Esophagus muscularis mucosa (tissue), 4 donors: ENCODE data around the gene ITPKB.

Experiments
- EP300 ChIP-seq: sonication (generic); formaldehyde crosslinking; IDR thresholded peaks from one replicate; pipeline ENCODE4 v1.6.1; 2017; ENCODE audit warnings: antibody characterized with exemption
- POLR2A ChIP-seq: fragments of 450-650 bp; IDR thresholded peaks from one replicate; pipeline ENCODE4 v1.6.1; 2017; ENCODE audit warnings: antibody characterized with exemption, moderate library complexity, mild to moderate bottlenecking, low read depth
- POLR2AphosphoS5 ChIP-seq, 2 donors: sonication (generic); formaldehyde crosslinking; IDR thresholded peaks; one replicate each; pipeline ENCODE4 v1.6.1; 2017; ENCODE audit warnings: antibody characterized with exemption in 2 of 2
- TF ChIP-seq, protein P1 (sequence below), 3 experiments: fragments of 200-600 bp in 2 of 3; fragments of 450-650 bp in 1 of 3; sonication (generic) in 2 of 3; IDR thresholded peaks; one replicate each; pipeline ENCODE4 v1.5.1; 2017 to 2019; ENCODE audit warnings: antibody characterized with exemption in 3 of 3, mild to moderate bottlenecking in 2 of 3, moderate library complexity in 1 of 3

DNA sequence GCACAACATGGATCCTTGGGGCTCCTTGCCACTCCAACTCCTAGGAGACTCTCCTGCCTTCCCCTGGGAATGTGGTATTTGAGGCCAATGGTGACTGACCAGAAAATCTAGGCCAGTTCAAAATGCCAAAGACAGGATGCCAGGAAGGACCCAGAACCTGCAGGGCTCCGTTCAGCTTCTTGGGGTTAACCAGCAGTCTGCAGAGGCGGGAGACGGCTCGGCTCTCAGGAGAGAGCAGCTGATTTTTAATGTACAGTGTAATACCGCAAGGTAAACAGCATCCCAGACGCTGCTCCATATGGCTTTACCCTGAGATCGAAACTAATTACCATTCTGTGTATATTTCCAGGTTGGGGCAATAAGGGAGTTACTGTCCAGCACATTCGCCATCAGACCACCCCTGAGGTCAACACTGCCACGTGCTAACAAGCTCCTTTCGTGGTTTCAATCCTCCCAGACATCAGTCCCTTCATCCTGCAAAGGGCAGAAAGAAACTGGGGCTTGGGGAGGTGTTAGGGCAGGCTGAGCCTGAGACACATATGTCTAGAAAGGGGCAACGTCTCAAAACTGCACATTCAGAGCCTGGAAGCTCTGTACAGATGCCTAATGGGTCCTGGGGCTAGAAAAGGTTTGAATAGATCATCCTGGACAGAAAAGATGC, 16.7 kb downstream of the ITPKB start:
- TF ChIP-seq, protein P1, sequence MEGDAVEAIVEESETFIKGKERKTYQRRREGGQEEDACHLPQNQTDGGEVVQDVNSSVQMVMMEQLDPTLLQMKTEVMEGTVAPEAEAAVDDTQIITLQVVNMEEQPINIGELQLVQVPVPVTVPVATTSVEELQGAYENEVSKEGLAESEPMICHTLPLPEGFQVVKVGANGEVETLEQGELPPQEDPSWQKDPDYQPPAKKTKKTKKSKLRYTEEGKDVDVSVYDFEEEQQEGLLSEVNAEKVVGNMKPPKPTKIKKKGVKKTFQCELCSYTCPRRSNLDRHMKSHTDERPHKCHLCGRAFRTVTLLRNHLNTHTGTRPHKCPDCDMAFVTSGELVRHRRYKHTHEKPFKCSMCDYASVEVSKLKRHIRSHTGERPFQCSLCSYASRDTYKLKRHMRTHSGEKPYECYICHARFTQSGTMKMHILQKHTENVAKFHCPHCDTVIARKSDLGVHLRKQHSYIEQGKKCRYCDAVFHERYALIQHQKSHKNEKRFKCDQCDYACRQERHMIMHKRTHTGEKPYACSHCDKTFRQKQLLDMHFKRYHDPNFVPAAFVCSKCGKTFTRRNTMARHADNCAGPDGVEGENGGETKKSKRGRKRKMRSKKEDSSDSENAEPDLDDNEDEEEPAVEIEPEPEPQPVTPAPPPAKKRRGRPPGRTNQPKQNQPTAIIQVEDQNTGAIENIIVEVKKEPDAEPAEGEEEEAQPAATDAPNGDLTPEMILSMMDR (IDR thresholded peaks at IDR 0.05) = no peak
- TF ChIP-seq POLR2A (no peak), POLR2AphosphoS5 (IDR thresholded peaks at IDR 0.05) (no peak), EP300 (no peak)
